Endothelial cell of umbilical vein (primary cell): ENCODE measurements around the gene AS3MT. TPM values are rescaled to one million over a fixed set of nuclear protein-coding genes. Genes with fewer than 3 reads are reported as not detected.

ENCODE experiments used
- BruUV-seq: library from RNA; stranded (reverse); fragments of 400-500 nt; replicated peaks from 2 replicates; lab custom pipeline; 2021; lab: Mats Ljungman, UMichigan
- CTCF ChIA-PET: fragments of 300-600, 350-600 bp; sonication (Branson Sonifier 250); formaldehyde crosslinking; loops from one replicate; lab custom pipeline; 2021; ENCODE audit warnings: antibody characterized with exemption, inconsistent platforms; lab: Charles Lee
- POLR2A ChIA-PET: fragments of 300-600, 350-600 bp; sonication (Branson Sonifier 250); formaldehyde crosslinking; loops from one replicate; lab custom pipeline; 2021; ENCODE audit warnings: antibody characterized with exemption, inconsistent platforms; lab: Charles Lee
- DNase-seq: peaks from one replicate; pipeline ENCODE4 v3.0.0-alpha.2; 2011; ENCODE audit warnings: low read depth, low spot score
- FAIRE-seq: peaks from 2 replicates; lab custom pipeline; 2011; peaks lifted over from hg19 to GRCh38; lab: Jason Lieb, UNC
- H2AFZ ChIP-seq: 2 replicates; pipeline ENCODE4 v1.6.0; 2012; ENCODE audit warnings: low read depth, low read length, control low read depth, inconsistent platforms
- H3K27ac ChIP-seq: 2 replicates; pipeline ENCODE4 v1.5.1; 2011; ENCODE audit warnings: low read depth, mild to moderate bottlenecking, control low read depth, low read length, moderate library complexity; ENCODE audit not compliant: insufficient read depth
- H3K27me3 ChIP-seq, 2 experiments: 2 replicates each; pipeline versions ENCODE4 v1.6.0 to v1.6.1; 2011; ENCODE audit warnings: low read length in 2 of 2, mixed read lengths in 1 of 2; ENCODE audit not compliant: control insufficient read depth in 2 of 2, insufficient read depth in 2 of 2
- H3K36me3 ChIP-seq, 2 experiments: 2 replicates in 1 of 2; 3 replicates in 1 of 2; pipeline ENCODE4 v1.5.1; 2011; ENCODE audit warnings: low read length in 2 of 2, mild to moderate bottlenecking in 1 of 2, moderate library complexity in 1 of 2; ENCODE audit not compliant: control insufficient read depth in 2 of 2, insufficient read depth in 2 of 2; ENCODE audit errors: extremely low read depth in 1 of 2
- H3K4me1 ChIP-seq: 3 replicates; pipeline ENCODE4 v1.5.1; 2011; ENCODE audit warnings: mild to moderate bottlenecking, low read length; ENCODE audit not compliant: control insufficient read depth, insufficient read depth; ENCODE audit errors: extremely low read depth
- H3K4me2 ChIP-seq: 2 replicates; pipeline ENCODE4 v1.6.1; 2011; ENCODE audit warnings: low read length, control low read depth, mixed read lengths; ENCODE audit not compliant: insufficient read depth
- H3K4me3 ChIP-seq, 3 experiments: fragments of 200-600 bp in 1 of 3; sonication (generic), shearing (Covaris generic) in 1 of 3; replicated peaks in 1 of 3; 2 replicates each; pipeline ENCODE4 v1.5.1; 2011 to 2016; ENCODE audit warnings: control low read depth in 3 of 3, low read length in 3 of 3, mild to moderate bottlenecking in 2 of 3, inconsistent platforms in 1 of 3, low read depth in 1 of 3, moderate library complexity in 1 of 3; ENCODE audit not compliant: insufficient read depth in 1 of 3
- H3K79me2 ChIP-seq: 2 replicates; pipeline ENCODE4 v1.6.0; 2012; ENCODE audit warnings: low read length, inconsistent platforms; ENCODE audit not compliant: control insufficient read depth, insufficient read depth
- H3K9ac ChIP-seq: replicated peaks from 2 replicates; pipeline ENCODE3; 2011; ENCODE audit warnings: low read length, control low read depth; ENCODE audit not compliant: insufficient read depth; ENCODE audit errors: extremely low read depth
- H3K9me1 ChIP-seq: replicated peaks from 3 replicates; pipeline ENCODE4 v1.6.0; 2011; ENCODE audit warnings: mild to moderate bottlenecking, low read length; ENCODE audit not compliant: control insufficient read depth, insufficient read depth; ENCODE audit errors: extremely low read depth
- H3K9me3 ChIP-seq: replicated peaks from 2 replicates; pipeline ENCODE4 v1.5.1; 2012; ENCODE audit warnings: low read length, inconsistent platforms; ENCODE audit not compliant: control insufficient read depth, insufficient read depth
- H4K20me1 ChIP-seq: replicated peaks from 2 replicates; pipeline ENCODE3; 2011; ENCODE audit warnings: mild to moderate bottlenecking, low read length; ENCODE audit not compliant: control insufficient read depth, insufficient read depth; ENCODE audit errors: extremely low read depth
- EZH2 ChIP-seq: IDR thresholded peaks from 2 replicates; pipeline ENCODE4 v1.6.1; 2012; ENCODE audit warnings: borderline replicate concordance, low read depth, mild to moderate bottlenecking, moderate library complexity, low read length, inconsistent platforms; ENCODE audit not compliant: severe bottlenecking
- FOS ChIP-seq: IDR thresholded peaks from 2 replicates; pipeline ENCODE4 v1.6.1; 2011; ENCODE audit warnings: mild to moderate bottlenecking, low read length, moderate library complexity, borderline replicate concordance; ENCODE audit not compliant: insufficient read depth
- GATA2 ChIP-seq: IDR thresholded peaks from 2 replicates; pipeline ENCODE4 v1.7.0; 2011; ENCODE audit warnings: low read depth, mild to moderate bottlenecking, moderate library complexity, mixed read lengths, low read length; ENCODE audit not compliant: insufficient read length, insufficient read depth
- JUN ChIP-seq: IDR thresholded peaks from 2 replicates; pipeline ENCODE4 v1.6.1; 2011; ENCODE audit warnings: borderline replicate concordance, low read depth; ENCODE audit not compliant: insufficient read length, insufficient read depth
- MYC ChIP-seq: IDR thresholded peaks from one replicate; pipeline ENCODE4 v1.6.1; 2011; ENCODE audit warnings: mild to moderate bottlenecking, low read depth, low read length
- POLR2A ChIP-seq: IDR thresholded peaks from 2 replicates; pipeline ENCODE4 v1.6.1; 2012; ENCODE audit warnings: low read depth, mild to moderate bottlenecking, control low read depth, low read length
- POLR2AphosphoS5 ChIP-seq: IDR thresholded peaks from 2 replicates; pipeline ENCODE4 v1.6.1; 2012; ENCODE audit warnings: low read depth, mild to moderate bottlenecking, control low read depth, low read length, moderate library complexity; ENCODE audit not compliant: insufficient read depth
- dilution Hi-C: fragments of 300-500 bp; cut with MboI; formaldehyde crosslinking; loops from one replicate; pipeline ENCODE4 v1.15.0; 2019; ENCODE audit warnings: low sequenced_read_pairs; ENCODE audit not compliant: extremely low pct_ligation_motif_present
- intact Hi-C: fragments of 100-400 bp; cut with micrococcal nuclease; formaldehyde crosslinking; loops from one replicate; pipeline ENCODE4 v1.10.0; 2022
- polyA plus RNA-seq, 4 experiments: library from polyadenylated mRNA; depleted of rRNA in 3 of 4; stranded (reverse) in 3 of 4; unstranded in 1 of 4; fragments of >200 nt; gene quantifications; 2 replicates each; pipeline versions ENCODE4 v1.2.1 to v1.2.3, GENCODE V29; 2011 to 2012; ENCODE audit warnings: missing spikeins in 1 of 4
- total RNA-seq: library from RNA; stranded (reverse); gene quantifications from 2 replicates; pipeline ENCODE4 v1.2.3, GENCODE V29; 2021
- TF ChIP-seq, protein P1 (sequence below): IDR thresholded peaks from 2 replicates; pipeline ENCODE4 v1.6.1; 2011; ENCODE audit not compliant: insufficient read depth, insufficient read length
- TF ChIP-seq, protein P2 (sequence below), 2 donors: IDR thresholded peaks; 1 replicate in 1 of 2; 2 replicates in 1 of 2; pipeline ENCODE4 v1.5.1; 2011; ENCODE audit warnings: low read length in 2 of 2, mild to moderate bottlenecking in 2 of 2, moderate library complexity in 2 of 2, control low read depth in 1 of 2, inconsistent platforms in 1 of 2, low read depth in 1 of 2; ENCODE audit not compliant: insufficient read depth in 1 of 2; ENCODE audit errors: extremely low read depth in 1 of 2

Gene AS3MT
- total and polyA plus RNA-seq, 2 donors (not counting 3 experiments of a cell fraction or from before 2014, with no cell fraction given), result 1.0 TPM; not detected in 1

DNA sequence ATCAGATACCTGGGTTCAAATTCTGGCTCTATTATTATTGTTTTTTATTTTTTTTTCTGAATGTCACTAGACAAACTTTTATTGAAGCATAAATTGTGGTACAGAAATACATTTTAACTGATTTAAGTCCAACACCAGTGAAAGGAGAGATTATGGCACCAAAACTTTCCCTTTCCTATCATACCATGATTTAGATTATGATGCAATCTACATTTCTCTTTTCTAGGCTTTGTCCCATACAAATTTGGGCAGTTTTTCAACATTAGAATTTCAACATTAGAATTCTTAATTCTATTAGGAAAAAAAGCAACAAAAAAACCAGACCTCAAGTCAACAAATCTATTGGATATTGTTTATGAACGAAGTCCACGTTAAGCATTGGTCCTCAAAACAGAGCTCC is 11.0 kb downstream of the AS3MT start:
- Histone ChIP-seq H3K9me1 (no peaks in the 10 kb centered on the region), H3K36me3 (no peaks in the 10 kb centered on the region), H2AFZ (no peak overlapping the region), H3K9ac (no peak overlapping the region), H3K27me3 (no peaks in the 10 kb centered on the region), H3K4me1 (no peaks in the 10 kb centered on the region), H3K9me3 (no peaks in the 10 kb centered on the region), H3K4me2 (no peak overlapping the region), H3K27ac (no peak overlapping the region), H4K20me1 (no peaks in the 10 kb centered on the region), H3K79me2 (no peaks in the 10 kb centered on the region), H3K4me3 (no peak overlapping the region)
- DNase-seq (no peak), FAIRE-seq (no peak)
- ChIA-PET CTCF (interaction anchor here (0.9 kb wide), 1 partner anchor 21 kb away, joined by 5 read pairs; no protein-coding TSS in a partner anchor), POLR2A (no interaction called here)
- TF ChIP-seq GATA2 (no peak), FOS (no peak), POLR2AphosphoS5 (no peak), POLR2A (no peak), EZH2 (no peak), MYC (no peak), JUN (no peak)
- TF ChIP-seq, protein P1, sequence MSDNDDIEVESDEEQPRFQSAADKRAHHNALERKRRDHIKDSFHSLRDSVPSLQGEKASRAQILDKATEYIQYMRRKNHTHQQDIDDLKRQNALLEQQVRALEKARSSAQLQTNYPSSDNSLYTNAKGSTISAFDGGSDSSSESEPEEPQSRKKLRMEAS, result no peak
- TF ChIP-seq, protein P2, sequence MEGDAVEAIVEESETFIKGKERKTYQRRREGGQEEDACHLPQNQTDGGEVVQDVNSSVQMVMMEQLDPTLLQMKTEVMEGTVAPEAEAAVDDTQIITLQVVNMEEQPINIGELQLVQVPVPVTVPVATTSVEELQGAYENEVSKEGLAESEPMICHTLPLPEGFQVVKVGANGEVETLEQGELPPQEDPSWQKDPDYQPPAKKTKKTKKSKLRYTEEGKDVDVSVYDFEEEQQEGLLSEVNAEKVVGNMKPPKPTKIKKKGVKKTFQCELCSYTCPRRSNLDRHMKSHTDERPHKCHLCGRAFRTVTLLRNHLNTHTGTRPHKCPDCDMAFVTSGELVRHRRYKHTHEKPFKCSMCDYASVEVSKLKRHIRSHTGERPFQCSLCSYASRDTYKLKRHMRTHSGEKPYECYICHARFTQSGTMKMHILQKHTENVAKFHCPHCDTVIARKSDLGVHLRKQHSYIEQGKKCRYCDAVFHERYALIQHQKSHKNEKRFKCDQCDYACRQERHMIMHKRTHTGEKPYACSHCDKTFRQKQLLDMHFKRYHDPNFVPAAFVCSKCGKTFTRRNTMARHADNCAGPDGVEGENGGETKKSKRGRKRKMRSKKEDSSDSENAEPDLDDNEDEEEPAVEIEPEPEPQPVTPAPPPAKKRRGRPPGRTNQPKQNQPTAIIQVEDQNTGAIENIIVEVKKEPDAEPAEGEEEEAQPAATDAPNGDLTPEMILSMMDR (IDR thresholded peaks at IDR 0.05; ENCODE audit: extremely low read depth in 1 of 2, insufficient read depth in 1 of 2, low read depth in 1 of 2, low read length in 2 of 2), result no peak
- dilution Hi-C loops (no loop called here), intact Hi-C loops (no loop called here)
- BruUV-seq, result no TSS peak
